NCI-H2107 (cell line): ENCODE results near the gene PDGFB.

Experiments
- DNase-seq: peaks from one replicate; lab custom pipeline; 2025; lab: John Stamatoyannopoulos, UW

Gene PDGFB

GRCh38 chr22:39207141-39208012 is 37.4 kb downstream of the PDGFB start:
- DNase-seq, result no peak

- DNase-seq, result no peak
Observed at GRCh38 chr22:39206491-39206890, 38.3 kb downstream of the PDGFB start.

- DNase-seq, result no peak
Observed at GRCh38 chr22:39205344-39206021, 39.3 kb downstream of the PDGFB start.

DNA sequence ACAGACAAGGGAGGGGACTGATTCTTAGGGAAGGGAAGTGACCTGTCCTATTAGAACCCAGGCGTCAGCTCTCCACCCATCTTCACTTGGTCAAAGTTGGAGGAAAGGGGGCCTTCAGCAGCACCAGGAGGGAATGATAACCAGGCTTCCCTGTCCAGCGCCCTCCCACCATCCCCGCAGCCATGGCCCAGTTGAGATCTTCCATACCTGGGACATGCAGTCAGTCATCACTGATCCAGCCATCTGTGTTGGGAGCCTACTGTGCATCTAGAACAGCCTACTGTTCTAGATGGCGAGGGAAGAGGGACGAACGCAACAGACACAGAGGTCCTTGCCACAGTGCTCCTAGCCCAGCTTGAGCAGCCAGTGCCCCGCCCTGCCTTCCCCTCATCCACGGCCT is 40.6 kb downstream of the PDGFB start:
- no peak for DNase-seq

DNA sequence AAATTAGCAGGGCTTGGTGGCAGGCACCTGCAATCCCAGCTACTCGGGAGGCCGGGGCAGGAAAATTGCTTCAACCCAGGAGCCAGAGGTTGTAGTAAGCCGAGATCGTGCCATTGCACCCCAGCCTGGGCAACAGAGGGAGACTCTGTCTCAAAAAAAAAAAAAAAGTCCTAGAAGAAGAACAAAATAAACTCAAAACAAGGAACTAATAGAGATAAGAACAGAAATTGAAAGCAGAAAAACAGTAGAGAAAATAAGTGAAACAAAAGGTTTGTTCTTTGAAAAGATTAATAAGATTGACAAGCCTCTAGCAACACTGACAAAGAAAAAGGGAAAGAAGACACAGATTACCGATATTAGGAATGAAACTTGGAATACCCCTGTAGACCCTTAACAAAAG is 47.2 kb downstream of the PDGFB start:
- DNase-seq, result no peak

GRCh38 chr22:39194098-39194497 is 50.7 kb downstream of the PDGFB start:
- DNase-seq, result no peak

GRCh38 chr22:39188809-39189208 is 56.0 kb downstream of the PDGFB start:
- DNase-seq, result no peak

DNA sequence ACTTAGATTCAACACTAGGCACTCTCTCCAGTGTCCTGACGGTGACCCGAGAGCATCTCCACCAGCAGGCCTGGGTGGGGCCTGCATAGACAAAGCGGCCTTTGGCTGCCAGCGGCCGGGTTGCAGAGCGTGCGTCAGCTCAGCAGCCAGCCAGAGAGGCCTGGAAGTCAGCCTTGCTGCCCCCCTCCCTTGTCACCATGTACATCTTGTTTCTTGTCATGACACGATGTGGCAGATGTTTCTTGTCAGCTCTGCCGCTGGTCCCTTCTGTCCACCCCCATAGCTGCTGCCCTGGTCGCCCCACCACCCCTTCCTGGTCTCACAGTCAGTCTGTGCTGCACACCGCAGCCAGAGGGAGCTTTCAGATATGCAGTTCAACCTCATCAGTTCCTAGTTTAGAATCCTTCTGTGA is 59.2 kb downstream of the PDGFB start:
- DNase-seq, result no peak

DNA sequence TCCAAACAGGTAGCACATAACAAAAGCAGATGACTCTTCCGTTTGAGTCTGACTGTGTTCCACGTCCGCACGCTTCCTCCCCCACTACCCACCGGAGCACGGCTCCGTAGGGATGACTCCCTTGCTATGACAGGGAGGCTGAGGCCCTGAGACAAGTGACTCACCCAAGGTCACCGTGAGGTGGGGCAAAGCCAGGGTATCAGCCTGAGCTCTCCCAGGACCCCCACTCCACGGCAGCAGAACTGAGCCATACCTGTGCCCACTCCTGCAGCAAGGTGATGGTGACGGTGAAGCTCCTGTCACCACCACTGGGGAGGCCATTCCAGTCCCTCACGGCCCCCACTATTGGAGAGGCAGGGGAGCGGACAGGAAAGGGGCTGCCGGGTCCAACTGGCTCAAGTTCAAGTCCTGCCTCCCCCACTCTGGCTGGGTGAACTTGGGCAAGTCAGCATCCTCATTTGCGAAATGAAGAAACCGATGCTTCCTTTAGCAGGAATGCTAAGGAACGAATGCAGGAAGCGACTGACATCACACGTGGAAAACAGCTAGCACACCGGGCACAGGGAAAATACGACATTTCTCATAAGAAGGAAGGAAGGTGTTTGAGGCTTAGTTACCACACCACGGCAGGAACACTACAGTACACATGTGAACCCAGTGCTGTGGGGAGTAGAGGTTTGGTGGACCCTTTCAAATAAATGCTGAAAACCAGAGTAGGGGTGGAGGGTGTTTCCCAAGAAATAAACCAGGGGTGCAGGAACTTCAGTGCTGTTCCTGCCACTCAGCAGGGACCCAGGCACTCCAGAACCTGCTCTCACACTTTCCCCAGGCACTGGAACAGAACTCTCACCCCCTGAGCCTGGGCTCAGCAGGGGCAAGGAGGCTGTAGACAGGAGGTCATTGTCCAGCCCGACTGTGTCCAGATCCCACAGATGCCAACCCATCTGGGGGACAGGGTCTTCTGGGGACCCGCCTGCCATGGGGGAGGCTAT is 59.9 kb downstream of the PDGFB start:
- DNase-seq, result no peak

DNA sequence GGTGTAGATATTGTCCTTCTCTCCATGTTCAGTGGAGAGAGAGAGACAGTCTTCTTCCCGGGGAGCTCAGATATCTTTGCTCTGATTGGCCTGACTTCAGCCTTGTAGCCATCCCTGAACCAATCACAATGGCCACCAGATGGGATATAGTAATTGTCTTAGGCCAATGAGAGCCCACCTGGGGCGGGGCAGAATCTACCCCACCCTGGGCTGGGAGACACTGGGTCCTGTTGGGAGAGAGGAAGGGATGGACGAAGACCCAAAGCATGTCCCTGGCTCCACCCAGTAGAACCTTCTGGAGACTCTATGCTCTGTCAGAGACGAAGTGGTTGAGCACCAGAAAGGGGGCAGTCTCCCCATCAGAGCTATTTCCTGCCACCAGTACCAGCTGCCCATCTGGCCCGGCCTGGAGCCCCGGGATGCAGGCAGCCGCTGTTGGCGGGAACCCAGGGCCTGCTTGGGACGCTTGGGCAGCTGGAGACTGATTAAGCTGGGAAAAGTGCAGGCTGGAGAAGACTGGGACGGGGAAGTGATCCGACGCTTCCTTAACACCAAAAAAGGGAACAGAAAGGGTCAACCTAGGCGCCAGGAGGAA is 60.7 kb downstream of the PDGFB start:
- no peak for DNase-seq

- no peak for DNase-seq
Observed at GRCh38 chr22:39182478-39183030, 62.2 kb downstream of the PDGFB start.

- DNase-seq, result no peak
Observed at GRCh38 chr22:39181778-39182177, 63.0 kb downstream of the PDGFB start.

- no peak for DNase-seq
Observed at GRCh38 chr22:39181356-39181755, 63.4 kb downstream of the PDGFB start.

DNA sequence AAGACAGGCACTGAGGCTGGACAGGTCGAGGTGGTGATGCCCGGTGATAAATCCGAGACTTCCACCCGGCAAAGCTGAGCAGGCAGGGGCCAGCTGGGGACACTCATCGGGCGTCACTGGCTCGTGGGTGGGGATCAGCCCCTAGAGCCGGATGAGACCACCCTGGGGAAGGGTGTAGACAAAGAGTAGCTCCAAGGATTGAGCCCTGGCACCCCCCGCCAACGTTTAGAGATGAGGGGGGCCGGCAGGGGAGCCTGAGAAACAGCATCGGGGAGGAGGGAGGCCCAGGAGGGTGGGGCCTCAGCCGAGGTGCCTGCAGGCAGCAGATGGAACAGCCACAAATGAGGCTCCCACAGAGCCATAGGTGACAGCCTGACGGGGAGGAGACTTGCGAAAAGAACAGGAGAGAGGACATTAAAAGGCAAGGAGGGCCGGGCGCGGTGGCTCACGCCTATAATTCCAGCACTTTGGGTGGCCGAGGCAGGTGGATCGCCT is 64.9 kb downstream of the PDGFB start:
- DNase-seq, result no peak

- DNase-seq, result no peak
Observed at GRCh38 chr22:39179401-39179827, 65.4 kb downstream of the PDGFB start.

DNA sequence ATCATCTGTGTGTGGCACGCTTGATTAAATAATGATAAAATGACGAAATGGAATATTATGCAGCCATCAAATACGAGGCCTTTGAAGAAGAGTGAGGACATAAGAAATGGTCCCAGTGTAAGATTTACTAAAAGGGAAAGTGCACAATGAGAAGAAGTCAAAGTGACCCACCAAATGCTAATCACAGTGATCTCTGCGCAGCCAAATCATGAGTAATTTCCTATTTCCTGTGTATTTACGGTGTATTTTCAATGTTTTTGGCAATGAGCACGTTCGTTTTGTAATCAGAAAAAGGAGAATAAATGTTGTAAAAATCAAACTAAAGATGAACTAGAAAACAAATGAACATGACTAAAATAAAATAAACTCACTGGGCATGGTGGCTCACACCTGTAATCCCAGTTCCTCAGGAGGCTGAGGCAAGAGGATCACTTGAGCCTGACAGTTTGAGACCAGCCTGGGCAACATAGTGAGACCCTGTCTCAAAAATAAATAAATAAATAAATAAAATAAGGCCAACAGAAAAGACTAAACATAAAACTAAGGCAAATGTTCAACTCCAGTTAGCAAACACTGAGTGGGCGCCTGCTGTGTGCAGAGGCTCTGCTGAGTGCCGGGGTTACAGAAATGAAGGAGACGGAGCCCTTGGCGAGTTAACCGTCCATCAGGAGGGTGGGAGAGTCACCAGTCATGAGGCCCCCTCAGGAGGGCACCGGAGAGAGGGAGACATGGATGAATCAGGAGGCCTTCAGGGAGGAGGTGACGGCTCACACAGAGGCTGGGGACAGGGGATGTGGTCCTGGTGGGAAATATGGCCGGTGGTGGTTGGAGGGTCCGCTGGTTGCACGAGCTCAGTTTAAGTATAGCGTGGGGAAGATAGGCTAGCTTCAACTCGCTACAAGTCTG is 66.3 kb downstream of the PDGFB start:
- DNase-seq, result no peak

GRCh38 chr22:39177791-39178190 is 67.0 kb downstream of the PDGFB start:
- DNase-seq, result no peak

GRCh38 chr22:39177456-39177775 is 67.4 kb downstream of the PDGFB start:
- DNase-seq, result no peak

DNA sequence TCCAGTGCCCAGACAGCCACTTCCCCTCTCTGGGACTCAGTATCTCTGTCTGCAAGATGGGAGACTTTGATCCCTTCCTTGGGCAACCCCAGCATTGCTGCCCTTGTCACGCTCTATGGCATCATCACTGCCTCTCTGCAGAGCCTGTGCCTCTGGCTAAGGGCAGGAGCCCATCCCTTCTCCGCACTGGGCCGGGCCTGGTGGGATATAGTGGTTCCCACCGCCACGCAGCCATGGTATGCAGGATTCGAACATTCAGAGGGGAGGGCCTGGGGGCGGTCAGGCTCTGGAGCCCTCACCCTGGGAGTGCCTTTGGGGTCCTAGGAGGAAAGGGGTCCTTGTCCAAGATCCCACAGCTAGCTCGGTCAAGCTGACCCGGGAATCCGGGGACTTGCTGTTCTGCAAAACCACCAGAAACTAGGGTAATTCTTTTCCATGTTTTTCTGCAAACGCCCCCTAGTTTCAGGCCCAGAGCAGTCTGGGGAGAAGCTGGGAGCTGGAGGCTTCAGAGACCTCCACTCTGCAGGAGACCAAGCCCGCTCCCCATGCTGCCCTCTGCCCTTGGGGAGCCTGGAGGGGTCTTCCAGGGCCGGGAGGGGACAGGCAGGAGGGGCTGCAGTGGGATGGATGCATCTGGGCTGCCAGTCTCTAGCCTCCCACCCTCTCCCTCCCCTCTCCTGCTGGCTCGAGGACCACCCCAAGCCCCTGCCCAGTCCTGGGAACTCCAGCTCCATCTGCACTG is 67.9 kb downstream of the PDGFB start:
- no peak for DNase-seq
